NCI-H2029 (cell line): ENCODE measurements around the gene RERG.

Experiments
- DNase-seq: peaks from one replicate; lab custom pipeline; 2025; lab: John Stamatoyannopoulos, UW

The RERG gene

GRCh38 chr12:15218794-15219193 lies 2.4 kb downstream of the RERG start:
- no peak for DNase-seq

GRCh38 chr12:15216036-15216889 lies 5.0 kb downstream of the RERG start:
- DNase-seq, result no peak

- DNase-seq, result no peak
These were observed 6.2 kb downstream of the RERG start for GRCh38 chr12:15214851-15215601.

GRCh38 chr12:15212930-15213329 lies 8.3 kb downstream of the RERG start:
- peak; percentile 18 for DNase-seq

GRCh38 chr12:15209782-15210181 lies 11.4 kb downstream of the RERG start:
- no peak for DNase-seq

GRCh38 chr12:15208871-15209656 lies 12.2 kb downstream of the RERG start:
- no peak for DNase-seq

- DNase-seq, result no peak
These were observed 13.1 kb downstream of the RERG start for GRCh38 chr12:15208140-15208539.

- no peak for DNase-seq
These were observed 14.3 kb downstream of the RERG start for GRCh38 chr12:15206831-15207389.

GRCh38 chr12:15206338-15206737 lies 14.9 kb downstream of the RERG start:
- DNase-seq, result no peak

- DNase-seq, result no peak
These were observed 15.7 kb downstream of the RERG start for GRCh38 chr12:15205341-15206010.

- no peak for DNase-seq
These were observed 19.8 kb downstream of the RERG start for GRCh38 chr12:15201456-15201855.

- DNase-seq, result no peak
These were observed 20.2 kb downstream of the RERG start for GRCh38 chr12:15201056-15201455.

GRCh38 chr12:15200641-15201040 lies 20.6 kb downstream of the RERG start:
- no peak for DNase-seq

- DNase-seq, result no peak
These were observed 21.3 kb downstream of the RERG start for GRCh38 chr12:15199930-15200329.

GRCh38 chr12:15196678-15197505 lies 24.3 kb downstream of the RERG start:
- no peak for DNase-seq

- DNase-seq, result no peak
These were observed 25.0 kb downstream of the RERG start for GRCh38 chr12:15196221-15196620.

- no peak for DNase-seq
These were observed 26.5 kb downstream of the RERG start for GRCh38 chr12:15194456-15195368.

GRCh38 chr12:15193946-15194345 lies 27.3 kb downstream of the RERG start:
- no peak for DNase-seq

- DNase-seq, result no peak
These were observed 28.5 kb downstream of the RERG start for GRCh38 chr12:15192720-15193119.

GRCh38 chr12:15188127-15188526 lies 33.1 kb downstream of the RERG start:
- DNase-seq, result no peak
